KG1 (cell line): ENCODE measurements around the gene IFT74.

Source experiments
- DNase-seq: peaks from one replicate; lab custom pipeline; 2025; lab: John Stamatoyannopoulos, UW

Gene IFT74

GRCh38 chr9:26955921-26956859, at the start of gene IFT74:
TSS of gene IFT74 (plus strand) at chr9:26956412. CDS start at chr9:26961968, 5,556 bp downstream.
- DNase-seq, result peak; percentile 95

DNA sequence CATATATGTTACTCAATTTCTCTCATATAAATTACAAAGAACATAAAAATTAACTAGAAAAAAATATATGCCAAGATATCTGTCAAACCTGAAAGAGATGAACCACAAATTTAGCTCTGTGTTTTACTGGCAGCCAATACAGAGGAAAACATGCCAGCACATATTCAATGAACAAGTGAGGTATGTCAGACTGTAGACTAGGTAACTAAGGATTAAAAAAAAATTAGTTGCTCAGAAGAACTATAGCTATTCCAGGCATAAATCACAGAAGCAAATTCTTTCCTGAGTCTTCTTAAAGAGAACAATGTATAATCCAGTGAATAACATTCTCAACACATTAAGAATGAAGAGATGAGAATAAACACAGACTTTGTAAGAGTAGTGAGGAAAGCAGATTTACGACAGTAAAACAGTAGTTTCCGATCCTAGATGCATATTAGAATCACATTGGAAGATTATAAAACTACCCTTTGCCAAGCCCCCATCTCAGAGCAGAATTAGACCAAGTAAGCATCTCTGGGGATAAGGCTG, 43.0 kb upstream of the IFT74 start:
- DNase-seq, result no peak

DNA sequence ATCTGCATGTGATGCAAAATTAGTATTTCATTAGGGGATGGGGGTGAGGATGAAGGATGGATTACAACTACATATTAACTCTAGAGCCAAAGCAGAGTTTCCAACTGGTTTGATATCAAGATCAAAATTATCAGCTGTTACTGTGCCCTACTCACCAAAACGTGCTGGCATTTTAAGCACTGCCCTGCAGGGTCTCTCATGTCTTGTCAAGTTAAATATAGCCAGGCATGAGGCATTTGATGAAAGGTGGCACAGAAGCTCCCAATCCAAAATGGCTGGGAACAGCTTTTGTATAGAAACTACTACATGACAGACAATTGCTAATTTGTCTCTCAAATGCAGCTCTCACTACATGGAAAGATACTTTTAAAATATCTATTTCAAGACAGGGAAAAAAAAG, 36.5 kb upstream of the IFT74 start:
- DNase-seq, result no peak

- DNase-seq, result no peak
These were observed 30.6 kb upstream of the IFT74 start for GRCh38 chr9:26925609-26926008.

- no peak for DNase-seq
These were observed 27.2 kb upstream of the IFT74 start for GRCh38 chr9:26928902-26929495.

DNA sequence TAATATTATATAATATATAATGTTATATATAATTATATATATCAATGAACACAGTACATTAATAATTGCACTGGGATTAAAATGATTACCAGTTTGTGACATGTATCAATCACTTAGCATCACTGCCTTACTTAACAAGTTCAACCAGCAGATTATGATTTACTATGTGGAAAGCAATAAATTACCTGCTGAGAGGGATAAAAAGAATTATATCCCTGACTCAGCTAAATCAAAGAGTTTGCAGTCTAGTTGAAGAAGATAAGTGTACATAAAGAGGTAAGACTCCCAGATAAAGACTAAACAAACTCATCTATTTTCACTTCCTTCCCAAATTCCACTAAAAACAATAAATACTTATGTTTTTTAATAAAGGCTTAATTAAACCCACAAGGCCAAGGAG, 20.4 kb upstream of the IFT74 start:
- no peak for DNase-seq

GRCh38 chr9:26937816-26938371, 18.3 kb upstream of the IFT74 start:
- no peak for DNase-seq

- no peak for DNase-seq
These were observed 16.1 kb upstream of the IFT74 start for GRCh38 chr9:26939955-26940711.

GRCh38 chr9:26940779-26941178, 15.4 kb upstream of the IFT74 start:
- DNase-seq, result no peak

GRCh38 chr9:26945591-26945990, 10.6 kb upstream of the IFT74 start:
- no peak for DNase-seq

GRCh38 chr9:26946753-26947727, 9.2 kb upstream of the IFT74 start, which contains the start of gene PLAA:
TSS of gene PLAA (minus strand) at chr9:26947242. CDS start at chr9:26947045, 197 bp downstream.
- peak; percentile 83 for DNase-seq

DNA sequence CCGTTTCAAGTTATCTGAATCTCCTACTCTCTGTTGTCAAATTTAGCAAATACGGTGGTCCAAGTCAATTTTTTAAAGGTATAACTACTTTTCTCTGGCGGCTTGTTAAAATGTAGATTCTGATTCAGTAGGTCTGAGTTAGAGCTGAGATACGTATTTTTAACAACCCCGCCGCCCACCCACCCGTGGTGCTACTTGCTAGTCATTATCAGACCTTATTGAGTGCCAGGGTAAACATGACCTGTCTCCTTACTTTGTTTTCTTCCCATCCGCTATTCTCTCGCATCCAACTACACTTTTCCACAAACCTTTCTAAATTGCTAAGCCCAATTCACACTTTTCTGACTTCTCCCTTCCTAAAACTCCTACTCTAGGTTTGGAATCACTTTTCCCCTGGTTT, 8.5 kb upstream of the IFT74 start:
- no peak for DNase-seq

DNA sequence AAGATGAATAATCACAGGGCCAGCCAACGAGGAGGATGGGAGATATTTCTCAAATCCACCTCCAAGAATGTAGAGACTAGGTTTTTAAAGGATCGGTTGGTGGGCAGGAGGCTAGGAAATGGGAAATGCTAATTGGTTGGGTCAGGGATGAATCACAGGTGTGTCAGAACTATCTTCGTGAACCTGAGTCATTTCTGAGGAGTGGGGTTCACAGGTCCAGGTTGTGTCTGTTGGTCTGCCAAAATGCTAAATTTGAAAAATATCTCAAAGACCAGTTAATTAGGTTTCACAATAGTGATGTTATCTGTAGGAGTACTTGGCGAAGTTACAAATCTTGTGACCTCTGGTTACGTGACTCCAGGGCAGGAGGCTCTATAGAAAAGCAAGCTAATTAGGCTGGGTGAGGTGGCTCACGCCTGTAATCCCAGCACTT, 6.6 kb upstream of the IFT74 start:
- DNase-seq, result no peak

- no peak for DNase-seq
These were observed 5.7 kb upstream of the IFT74 start for GRCh38 chr9:26950521-26950920.

DNA sequence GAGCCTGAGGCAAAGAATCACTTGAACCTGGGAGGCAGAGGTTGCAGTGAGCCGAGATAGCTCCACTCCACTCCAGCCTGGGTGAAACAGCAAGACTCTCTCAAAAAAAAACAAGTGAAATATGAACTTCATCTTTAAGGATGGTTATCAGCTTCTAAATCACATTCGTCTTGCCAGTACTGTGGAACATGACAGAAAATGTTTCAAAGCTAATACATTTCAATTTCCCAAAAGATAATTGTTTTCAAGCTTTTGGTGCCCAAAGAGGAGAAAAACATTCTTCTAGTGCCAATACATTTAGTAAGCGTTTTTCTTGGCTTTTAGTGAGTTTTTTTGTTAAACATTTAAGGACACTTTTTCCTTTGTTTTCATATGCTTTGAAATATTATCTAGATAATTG, 4.4 kb upstream of the IFT74 start:
- no peak for DNase-seq

- no peak for DNase-seq
These were observed 2.1 kb upstream of the IFT74 start for GRCh38 chr9:26954050-26954508.

DNA sequence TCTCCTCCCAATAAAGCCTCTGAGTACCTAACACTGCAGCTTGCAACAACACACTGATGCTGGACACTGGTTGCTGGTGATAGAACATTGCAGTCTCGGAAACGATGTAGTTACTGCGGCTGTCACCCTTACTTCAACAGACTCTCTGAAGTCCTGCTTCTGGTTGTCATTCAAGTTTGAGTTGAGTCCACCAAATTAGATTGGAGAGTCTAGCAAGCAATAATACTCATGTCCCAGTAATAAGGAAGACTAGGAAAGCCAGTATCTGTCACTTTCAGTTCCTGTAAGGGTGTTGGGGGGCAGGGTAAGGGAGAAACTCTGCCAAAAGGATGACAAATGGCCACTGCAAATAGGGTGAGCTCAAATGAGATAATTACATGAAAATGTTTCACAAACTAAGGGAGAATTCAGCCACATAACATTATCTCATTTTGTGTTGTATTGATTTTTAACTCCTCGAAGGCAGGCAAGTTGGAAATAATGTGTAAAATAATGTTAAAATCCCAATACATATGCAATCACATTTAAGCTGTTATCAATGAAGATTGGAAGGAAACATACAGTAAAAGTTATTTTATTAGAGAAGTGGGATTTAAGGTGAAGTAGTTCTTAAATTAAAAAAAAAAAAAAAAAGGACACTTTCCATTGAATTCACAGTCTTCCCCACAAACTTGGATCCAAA, 849 bp upstream of the IFT74 start:
- DNase-seq, result peak; percentile 68

GRCh38 chr9:26956860-26957233, 635 bp downstream of the IFT74 start:
- DNase-seq, result no peak

- DNase-seq, result no peak
These were observed 15.5 kb downstream of the IFT74 start for GRCh38 chr9:26971721-26972120.

- no peak for DNase-seq
These were observed 17.8 kb downstream of the IFT74 start for GRCh38 chr9:26973989-26974388.
